ENCODE data around the gene SLC22A2. TPM values are rescaled to one million over a fixed set of nuclear protein-coding genes. Genes with fewer than 3 reads are reported as not detected.

The SLC22A2 gene
- total RNA-seq, 1 donor from 2014 or later: not detected

- Mint-ChIP-seq H3K27ac (no peak overlapping the region), H3K27me3 (no peaks in the 10 kb centered on the region), H3K36me3 (no peaks in the 10 kb centered on the region), H3K4me3 (no peak overlapping the region), H3K4me1 (ENCODE audit: unreplicated experiment) (no peaks in the 10 kb centered on the region), H3K9me3 (no peaks in the 10 kb centered on the region)
- no peak for DNase-seq (ENCODE audit: extremely low spot score, unreplicated experiment)
- TF ChIP-seq CTCF (conservative IDR thresholded peaks at IDR 0.05): no peak
Observed at GRCh38 chr6:160285541-160286105, 27.0 kb upstream of the SLC22A2 start.

GRCh38 chr6:160284575-160284974 lies 26.0 kb upstream of the SLC22A2 start:
- Mint-ChIP-seq H3K9me3 (peaks cover 3% of the 10 kb centered on the region), H3K4me1 (ENCODE audit: unreplicated experiment) (no peaks in the 10 kb centered on the region), H3K27ac (no peak overlapping the region), H3K4me3 (no peak overlapping the region), H3K27me3 (peaks cover 2% of the 10 kb centered on the region), H3K36me3 (no peaks in the 10 kb centered on the region)
- TF ChIP-seq CTCF (conservative IDR thresholded peaks at IDR 0.05): no peak
- DNase-seq (ENCODE audit: extremely low spot score, unreplicated experiment): no peak

- Mint-ChIP-seq H3K4me1 (ENCODE audit: unreplicated experiment) (no peaks in the 10 kb centered on the region), H3K27ac (no peak overlapping the region), H3K27me3 (peaks cover 5% of the 10 kb centered on the region), H3K36me3 (no peaks in the 10 kb centered on the region), H3K4me3 (no peak overlapping the region), H3K9me3 (peaks cover 11% of the 10 kb centered on the region)
- no peak for TF ChIP-seq CTCF (conservative IDR thresholded peaks at IDR 0.05)
- no peak for DNase-seq (ENCODE audit: extremely low spot score, unreplicated experiment)
Observed at GRCh38 chr6:160282444-160282843, 23.8 kb upstream of the SLC22A2 start.

DNA sequence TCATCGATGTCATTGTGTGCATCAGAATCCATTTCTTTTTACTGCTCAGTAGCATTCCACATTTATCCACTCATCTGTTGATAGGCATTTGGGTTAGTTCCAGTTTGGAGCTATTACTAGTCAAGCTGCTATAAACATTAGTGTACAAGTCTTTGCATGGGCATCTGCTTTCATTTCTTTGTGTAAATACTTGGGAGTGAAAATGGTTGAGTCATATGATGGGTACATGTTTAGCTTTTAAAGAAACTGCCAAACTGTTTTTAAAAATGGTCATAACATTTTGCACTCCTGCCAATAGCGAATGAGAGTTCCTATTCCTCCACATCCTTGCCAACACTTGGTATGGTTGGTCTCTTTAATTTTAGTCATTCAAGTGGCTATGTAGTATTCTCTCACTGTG lies 21.2 kb upstream of the SLC22A2 start:
- no peak for TF ChIP-seq CTCF (conservative IDR thresholded peaks at IDR 0.05)
- H3K4me1 Mint-ChIP-seq (ENCODE audit: unreplicated experiment): no peaks in the 10 kb centered on the region
- no peak overlapping the region for H3K4me3 Mint-ChIP-seq
- H3K27me3 Mint-ChIP-seq: peaks cover 11% of the 10 kb centered on the region
- no peaks in the 10 kb centered on the region for H3K36me3 Mint-ChIP-seq
- DNase-seq (ENCODE audit: extremely low spot score, unreplicated experiment): no peak
- no peak overlapping the region for H3K27ac Mint-ChIP-seq
- H3K9me3 Mint-ChIP-seq: peaks cover 11% of the 10 kb centered on the region

DNA sequence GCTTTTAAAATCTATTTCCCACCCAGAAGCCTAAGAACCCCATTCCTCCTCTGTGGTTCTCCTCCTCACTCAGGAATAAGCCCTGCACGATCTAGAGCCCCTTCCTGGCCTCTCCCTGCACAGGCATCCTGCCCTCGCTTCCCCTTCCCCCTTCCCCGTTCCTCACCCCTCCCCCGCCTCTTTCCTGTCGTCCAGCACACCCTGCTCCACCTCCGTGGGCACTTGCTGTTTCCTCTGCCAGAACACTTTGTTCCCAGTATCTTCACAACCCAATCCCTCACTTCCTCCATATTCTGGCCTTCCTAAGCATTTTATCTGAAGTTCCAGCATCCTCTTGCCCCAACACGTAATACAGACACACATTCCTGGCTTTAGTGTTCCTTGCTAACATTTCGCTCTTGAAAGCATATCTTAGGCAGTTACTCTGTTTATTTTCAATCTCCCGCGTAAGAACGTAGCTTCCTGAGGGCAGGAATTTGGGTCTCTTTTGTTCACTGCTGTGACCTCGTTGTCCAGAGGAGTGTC lies 20.2 kb upstream of the SLC22A2 start:
- no peaks in the 10 kb centered on the region for H3K36me3 Mint-ChIP-seq
- H3K9me3 Mint-ChIP-seq: peaks cover 11% of the 10 kb centered on the region
- H3K27me3 Mint-ChIP-seq: peaks cover 11% of the 10 kb centered on the region
- H3K27ac Mint-ChIP-seq: no peak overlapping the region
- no peak for TF ChIP-seq CTCF (conservative IDR thresholded peaks at IDR 0.05)
- no peak for DNase-seq (ENCODE audit: extremely low spot score, unreplicated experiment)
- H3K4me3 Mint-ChIP-seq: no peak overlapping the region
- H3K4me1 Mint-ChIP-seq (ENCODE audit: unreplicated experiment): no peaks in the 10 kb centered on the region
